K562 (cell line): ENCODE results near the gene MTARC2.

Experiments used
- HMBOX1 ChIP-seq: sonication (generic); IDR thresholded peaks from 2 replicates; pipeline ENCODE4 v1.6.1; 2016
- NCOA4 ChIP-seq: fragments of 450-650 bp; IDR thresholded peaks from 2 replicates; pipeline ENCODE4 v1.6.1; 2018; ENCODE audit warnings: mild to moderate bottlenecking; ENCODE audit not compliant: partially characterized antibody
- POLR2A ChIP-seq: fragments of 450-650 bp; conservative IDR thresholded peaks from 2 replicates; pipeline ENCODE4 v1.6.1; 2016
- SREBF2 ChIP-seq: sonication (generic); formaldehyde crosslinking; IDR thresholded peaks from 2 replicates; pipeline ENCODE4 v1.4.0; 2020; ENCODE audit warnings: mild to moderate bottlenecking, missing genetic modification reagents
- STAG1 ChIP-seq: sonication (generic); formaldehyde crosslinking; IDR thresholded peaks from 2 replicates; pipeline ENCODE4 v1.5.0; 2020; ENCODE audit warnings: missing genetic modification reagents, borderline replicate concordance
- TAF7 ChIP-seq: fragments of 450-650 bp; IDR thresholded peaks from 2 replicates; pipeline ENCODE4 v1.6.1; 2016; ENCODE audit warnings: missing genetic modification characterization, missing compliant biosample characterization
- ZNF212 ChIP-seq: fragments of 450-650 bp; formaldehyde crosslinking; IDR thresholded peaks from 2 replicates; pipeline ENCODE4 v1.4.0; 2020; ENCODE audit warnings: mild to moderate bottlenecking
- ZNF318 ChIP-seq, 2 experiments: fragments of 450-650 bp; IDR thresholded peaks; 2 replicates each; pipeline ENCODE4 v1.6.1; 2016; ENCODE audit warnings: mild to moderate bottlenecking in 2 of 2, borderline replicate concordance in 1 of 2, low read depth in 1 of 2, moderate library complexity in 1 of 2

- TF ChIP-seq POLR2A (no peak), SREBF2 (CRISPR knock-in tag) (no peak), STAG1 (CRISPR knock-in tag) (no peak), TAF7 (tag) (no peak), NCOA4 (no peak), HMBOX1 (no peak), ZNF212 (CRISPR knock-in tag) (no peak), ZNF318 (IDR thresholded peaks at IDR 0.05; ENCODE audit: borderline replicate concordance in 1 of 2, low read depth in 1 of 2) (no peak)
These were observed 45.3 kb upstream of the MTARC2 start for GRCh38 chr1:220702733-220703270.
